HG03097 (cell line): ENCODE measurements around the gene EMID1.

Experiments
- ATAC-seq: cut with Tn5 transposase; IDR thresholded peaks from one replicate; pipeline ENCODE4 v1.9.1; 2021; ENCODE audit not compliant: unreplicated experiment, low FRiP score

Gene EMID1

GRCh38 chr22:29307596-29308147 is 102.0 kb downstream of the EMID1 start:
- ATAC-seq: no peak

- no peak for ATAC-seq
These were observed 102.6 kb downstream of the EMID1 start for GRCh38 chr22:29308148-29308790.

- no peak for ATAC-seq
These were observed 103.1 kb downstream of the EMID1 start for GRCh38 chr22:29308791-29309262.
